Nephron (organoid): ENCODE data around the gene GPR17.

ENCODE experiments used
- H3K27ac Mint-ChIP-seq, 3 experiments: 2 replicates each; pipeline ENCODE4 v1.8.0; 2020; ENCODE audit warnings: mixed read lengths in 3 of 3, mild to moderate bottlenecking in 2 of 3, moderate library complexity in 1 of 3
- H3K27me3 Mint-ChIP-seq: 2 replicates; pipeline ENCODE4 v1.8.0; 2021; ENCODE audit warnings: low read depth, mild to moderate bottlenecking, moderate library complexity, mixed read lengths
- H3K36me3 Mint-ChIP-seq: 2 replicates; pipeline ENCODE4 v1.8.0; 2020; ENCODE audit warnings: low read depth, mixed read lengths
- H3K4me1 Mint-ChIP-seq: 2 replicates; pipeline ENCODE4 v1.8.0; 2020; ENCODE audit warnings: mixed read lengths
- H3K4me3 Mint-ChIP-seq, 3 experiments: 2 replicates each; pipeline ENCODE4 v1.8.0; 2020; ENCODE audit warnings: mild to moderate bottlenecking in 3 of 3, mixed read lengths in 3 of 3, moderate library complexity in 2 of 3
- H3K9me3 Mint-ChIP-seq: 2 replicates; pipeline ENCODE4 v1.8.0; 2020; ENCODE audit warnings: mixed read lengths
- CTCF ChIP-seq, 3 experiments: fragments of 200-600 bp; sonication (generic); IDR thresholded peaks; one replicate each; pipeline ENCODE4 v1.5.0; 2021; ENCODE audit warnings: antibody characterized with exemption in 3 of 3; ENCODE audit not compliant: unreplicated experiment in 3 of 3

GPR17 gene

GRCh38 chr2:127641846-127642507 lies 4.0 kb upstream of the GPR17 start:
- Mint-ChIP-seq H3K27me3 (no peaks in the 10 kb centered on the region), H3K4me1 (peaks cover 18% of the 10 kb centered on the region), H3K36me3 (no peaks in the 10 kb centered on the region), H3K27ac (no peak overlapping the region), H3K4me3 (no peak overlapping the region), H3K9me3 (no peaks in the 10 kb centered on the region)
- TF ChIP-seq CTCF (IDR thresholded peaks at IDR 0.05; ENCODE audit: unreplicated experiment in 3 of 3): no peak

- no peak overlapping the region for H3K4me3 Mint-ChIP-seq
- TF ChIP-seq CTCF (IDR thresholded peaks at IDR 0.05; ENCODE audit: unreplicated experiment in 3 of 3): no peak
- peaks cover 18% of the 10 kb centered on the region for H3K4me1 Mint-ChIP-seq
- peak overlapping the region in 1 of 3 experiments; percentile 29 for H3K27ac Mint-ChIP-seq
- H3K27me3 Mint-ChIP-seq: no peaks in the 10 kb centered on the region
- H3K36me3 Mint-ChIP-seq: no peaks in the 10 kb centered on the region
- no peaks in the 10 kb centered on the region for H3K9me3 Mint-ChIP-seq
Measured at GRCh38 chr2:127642706-127643438, 3.1 kb upstream of the GPR17 start.

GRCh38 chr2:127643439-127644065 lies 2.4 kb upstream of the GPR17 start:
- Mint-ChIP-seq H3K27ac (peak overlapping the region in 1 of 3 experiments; percentile 29), H3K9me3 (no peaks in the 10 kb centered on the region), H3K4me3 (no peak overlapping the region), H3K36me3 (no peaks in the 10 kb centered on the region), H3K27me3 (no peaks in the 10 kb centered on the region), H3K4me1 (peaks cover 18% of the 10 kb centered on the region)
- no peak for TF ChIP-seq CTCF (IDR thresholded peaks at IDR 0.05; ENCODE audit: unreplicated experiment in 3 of 3)

- TF ChIP-seq CTCF (IDR thresholded peaks at IDR 0.05; ENCODE audit: unreplicated experiment in 3 of 3): no peak
- H3K4me1 Mint-ChIP-seq: peaks cover 18% of the 10 kb centered on the region
- no peak overlapping the region for H3K4me3 Mint-ChIP-seq
- H3K36me3 Mint-ChIP-seq: no peaks in the 10 kb centered on the region
- no peaks in the 10 kb centered on the region for H3K27me3 Mint-ChIP-seq
- H3K27ac Mint-ChIP-seq: no peak overlapping the region
- no peaks in the 10 kb centered on the region for H3K9me3 Mint-ChIP-seq
Measured at GRCh38 chr2:127644066-127645025, 1.6 kb upstream of the GPR17 start.

GRCh38 chr2:127645026-127645394 lies 943 bp upstream of the GPR17 start:
- Mint-ChIP-seq H3K9me3 (no peaks in the 10 kb centered on the region), H3K27ac (no peak overlapping the region), H3K4me1 (peaks cover 18% of the 10 kb centered on the region), H3K27me3 (no peaks in the 10 kb centered on the region), H3K36me3 (no peaks in the 10 kb centered on the region), H3K4me3 (no peak overlapping the region)
- TF ChIP-seq CTCF (IDR thresholded peaks at IDR 0.05; ENCODE audit: unreplicated experiment in 3 of 3): no peak
